ENCODE measurements around the gene RNF208. TPM values are rescaled to one million over a fixed set of nuclear protein-coding genes. Genes with fewer than 3 reads are reported as not detected.

The RNF208 gene
- polyA plus RNA-seq, 5 donors, result 3.2 to 10.8 (median 6.3) TPM

GRCh38 chr9:137228968-137229896 lies 7.2 kb upstream of the RNF208 start:
- DNase-seq, result no peak

DNA sequence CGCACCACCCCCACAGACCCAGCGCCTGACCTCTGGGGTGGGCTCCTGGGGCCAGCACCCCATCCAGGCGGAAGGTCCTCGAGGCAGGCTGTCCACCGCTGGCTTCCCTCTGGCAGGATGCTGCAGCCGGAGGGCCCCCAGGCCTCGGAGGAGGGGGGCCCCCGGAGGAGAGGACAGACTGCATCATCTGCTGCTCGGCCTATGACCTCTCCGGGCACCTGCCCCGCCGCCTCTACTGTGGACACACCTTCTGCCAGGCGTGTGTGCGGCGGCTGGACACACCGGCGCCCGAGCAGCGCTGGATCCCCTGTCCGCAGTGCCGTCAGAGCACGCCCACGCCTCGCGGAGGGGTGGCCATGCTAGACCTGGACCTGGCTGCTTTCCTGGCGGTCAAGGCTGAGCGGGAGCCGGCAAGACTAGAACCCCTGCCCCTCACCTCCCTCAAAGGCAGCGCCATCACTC lies 6.5 kb upstream of the RNF208 start:
- no peak for DNase-seq

DNA sequence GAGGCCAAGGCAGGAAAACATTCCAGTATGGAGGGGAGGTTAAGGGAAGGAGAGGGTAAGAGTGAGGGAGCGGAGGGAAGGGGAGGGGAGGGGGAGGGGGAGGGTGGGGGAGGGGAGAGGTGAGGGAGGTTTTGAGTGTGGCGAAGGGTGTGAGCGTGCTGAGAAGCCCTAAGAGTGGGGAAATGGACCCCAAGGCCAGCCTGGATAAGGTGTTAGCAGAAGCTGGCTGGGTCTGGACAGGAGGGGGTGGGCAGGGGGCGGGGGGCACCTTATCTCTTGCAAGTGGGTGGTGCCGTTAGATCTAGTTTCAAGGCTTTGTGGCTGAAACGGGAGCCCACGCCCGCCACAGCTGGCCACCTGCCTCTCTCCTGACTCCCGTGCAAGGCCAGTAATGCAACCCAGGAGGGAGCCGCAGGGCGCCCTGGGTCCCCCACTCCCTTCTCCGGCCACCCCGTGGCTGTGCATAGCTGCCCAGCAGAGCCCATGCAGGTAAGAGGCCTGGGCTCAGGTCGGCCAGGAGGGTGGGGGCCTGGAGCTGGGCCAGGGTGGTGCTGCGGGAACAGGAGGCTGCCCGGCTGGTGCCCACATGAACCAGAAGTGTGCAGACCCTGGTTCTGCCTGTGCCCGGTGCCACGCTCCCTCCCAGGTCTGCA lies 5.9 kb upstream of the RNF208 start:
- no peak for DNase-seq

DNA sequence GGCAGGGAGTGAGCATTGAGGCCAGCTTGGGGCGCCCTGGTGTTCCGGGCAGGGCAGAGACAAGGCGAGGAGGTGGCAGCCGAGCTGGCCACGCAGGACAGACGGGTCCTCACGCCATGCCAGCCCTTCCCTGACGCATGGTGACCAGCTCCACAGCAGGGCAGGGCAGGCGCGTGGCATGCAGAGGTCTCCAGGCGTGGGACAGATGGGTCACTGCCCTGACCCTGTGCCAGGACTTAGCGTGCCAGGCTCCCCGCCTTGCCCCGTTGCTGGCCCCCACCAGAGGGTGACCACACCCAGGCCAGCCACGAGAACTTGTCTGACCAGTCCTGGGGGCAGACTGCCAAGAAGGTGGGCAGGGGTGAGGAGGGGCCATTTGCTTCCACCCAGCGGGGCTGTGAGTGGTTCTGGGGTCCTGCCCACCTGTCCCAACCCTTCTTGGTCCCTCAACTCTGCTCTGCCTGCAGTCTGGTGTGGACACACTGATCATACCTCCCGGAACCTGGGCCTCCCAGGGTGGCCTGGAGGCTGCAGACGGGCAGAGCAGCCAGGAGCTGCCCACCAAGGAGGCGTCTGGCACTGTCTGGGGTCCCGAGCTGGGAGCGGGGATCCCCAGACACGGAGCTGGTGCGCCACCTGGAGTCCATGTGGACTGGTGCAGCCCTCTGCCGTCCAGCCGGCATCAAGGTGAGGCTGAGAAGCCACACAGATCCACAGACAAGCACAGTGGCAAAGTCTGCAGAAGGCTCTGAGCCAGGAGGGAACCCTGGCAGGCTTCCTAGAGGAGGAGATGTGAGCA lies 5.2 kb upstream of the RNF208 start, which contains the start of gene RNF224:
RNF224 (plus strand) TSS at position 449 of the 799 bp plus-strand sequence. CDS start 834 bp downstream, outside the sequence.
- DNase-seq, result peak; percentile 69 to 71

DNA sequence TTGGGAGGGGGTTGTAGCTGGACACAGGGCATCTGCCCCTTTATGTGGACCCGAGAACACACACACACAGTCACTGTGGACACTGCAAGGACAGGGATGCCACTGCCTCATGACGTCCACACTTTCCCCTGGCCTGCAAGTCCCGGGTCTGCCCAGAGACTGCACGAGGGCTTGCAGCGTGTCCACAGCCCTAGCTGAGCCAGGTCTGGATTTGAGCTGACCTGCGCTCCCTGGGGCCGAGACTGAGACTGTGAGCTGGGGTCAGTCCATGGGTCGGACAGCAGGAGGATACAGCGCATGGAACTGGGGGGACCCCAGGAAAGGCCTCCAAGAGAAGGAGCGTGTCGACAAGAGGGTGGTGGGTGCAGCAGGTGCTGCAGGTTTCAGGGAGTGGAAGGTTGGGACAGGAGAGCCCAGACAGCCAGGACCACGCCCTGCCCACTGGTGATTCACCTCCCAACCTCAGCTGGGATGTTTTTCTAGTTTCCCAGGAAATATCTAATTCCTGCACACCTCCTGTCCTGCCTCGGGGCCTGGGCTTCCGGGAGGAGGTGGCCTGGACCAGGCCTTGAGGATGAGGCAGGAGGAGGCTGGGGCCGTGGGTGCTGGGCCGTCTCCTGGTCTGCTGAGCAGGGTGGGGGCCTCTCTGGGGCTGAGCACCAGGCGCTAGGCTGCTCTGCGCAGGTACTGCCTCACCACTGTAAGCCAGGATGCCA lies 4.5 kb upstream of the RNF208 start:
- no peak for DNase-seq

- no peak for DNase-seq
Measured at GRCh38 chr9:137225699-137226331, 3.8 kb upstream of the RNF208 start.

DNA sequence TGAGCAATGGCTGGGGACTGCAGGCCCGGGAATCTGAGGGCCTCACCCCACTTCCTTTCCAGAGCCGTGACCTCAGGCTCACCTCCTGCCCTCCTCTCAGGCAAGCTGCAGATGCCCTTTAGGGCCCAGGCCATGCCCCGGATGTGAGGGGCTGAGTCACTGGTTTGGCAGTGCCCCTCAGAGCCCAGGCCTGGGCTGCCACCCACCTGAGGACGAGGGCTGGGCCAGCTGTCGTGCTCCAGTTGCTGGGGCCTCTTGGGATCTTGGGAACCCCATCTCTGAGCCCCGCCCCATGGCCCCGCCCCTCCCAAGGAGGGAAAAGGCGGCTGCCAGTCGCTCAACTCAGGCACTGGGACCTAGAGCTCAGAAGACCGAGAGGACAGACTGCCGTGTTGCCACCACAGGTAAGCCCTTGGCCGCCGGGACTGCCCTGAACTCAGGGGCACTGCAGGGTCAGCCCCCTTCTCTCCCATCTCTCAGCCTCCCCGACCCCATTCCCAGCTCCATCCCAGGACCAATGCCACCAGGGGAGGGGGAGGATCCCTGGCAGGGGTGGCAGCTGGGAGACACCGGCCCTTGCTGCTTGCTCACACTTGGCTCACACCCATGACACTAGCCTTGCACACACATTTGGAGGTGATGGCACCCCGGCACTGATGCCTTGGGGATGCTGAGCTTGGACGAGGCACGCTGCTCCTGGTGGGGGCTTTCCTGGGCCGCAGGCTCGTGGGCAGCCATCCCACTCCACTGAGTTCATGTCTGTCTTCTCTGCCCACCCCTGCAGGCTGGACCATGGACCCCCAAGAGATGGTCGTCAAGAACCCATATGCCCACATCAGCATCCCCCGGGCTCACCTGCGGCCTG lies 3.0 kb upstream of the RNF208 start, which contains the start of gene CYSRT1:
CYSRT1 (plus strand) TSS at position 345 of the 865 bp plus-strand sequence; CDS start at position 793, 448 bp downstream.
- no peak for DNase-seq

DNA sequence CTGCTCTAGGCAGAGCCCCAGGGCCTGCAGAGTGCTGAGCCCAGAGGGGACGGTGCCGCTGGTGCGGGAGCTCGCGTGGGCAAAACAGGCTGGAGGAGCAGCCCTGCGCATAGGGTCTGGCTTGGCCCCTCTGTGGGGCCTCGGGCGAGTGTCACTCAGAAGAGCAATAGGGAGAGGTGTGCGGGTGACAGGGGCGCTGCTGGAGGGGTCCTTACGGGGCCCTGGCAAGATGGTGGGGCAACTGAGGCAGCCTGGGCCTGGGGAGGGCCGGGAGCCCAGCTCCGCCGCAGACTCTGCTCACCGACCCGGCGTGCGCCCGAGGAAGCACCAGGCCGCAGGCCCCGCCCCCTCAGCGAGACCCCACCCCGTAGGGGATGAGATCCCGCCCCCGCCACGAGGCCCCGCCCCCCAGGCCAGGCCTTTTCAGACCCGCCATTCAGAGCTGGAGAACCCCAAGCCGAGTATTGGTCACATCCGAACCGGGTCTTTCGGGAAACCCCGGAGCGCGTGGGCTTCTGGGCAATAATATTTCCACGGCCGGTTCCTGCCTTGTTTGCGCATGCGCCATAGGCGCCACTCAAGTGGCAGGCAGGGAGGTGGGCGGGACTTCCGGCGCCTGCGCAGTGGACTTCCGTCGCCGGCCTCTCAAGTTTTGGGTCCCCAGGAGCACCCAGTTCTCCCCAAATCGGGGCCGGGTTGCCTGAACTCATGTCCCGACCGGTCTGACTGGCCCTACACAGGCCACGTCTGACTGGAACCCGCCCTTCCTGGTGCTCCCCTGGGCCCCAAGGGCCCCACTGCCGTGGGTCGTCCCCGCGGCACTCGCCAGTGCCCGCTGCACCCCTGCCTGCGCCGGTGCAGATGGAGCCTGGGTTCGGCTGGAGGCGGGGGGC lies 1.3 kb upstream of the RNF208 start:
- DNase-seq, result peak; percentile 93 to 94

GRCh38 chr9:137221506-137222111 lies 431 bp downstream of the RNF208 start:
- no peak for DNase-seq

DNA sequence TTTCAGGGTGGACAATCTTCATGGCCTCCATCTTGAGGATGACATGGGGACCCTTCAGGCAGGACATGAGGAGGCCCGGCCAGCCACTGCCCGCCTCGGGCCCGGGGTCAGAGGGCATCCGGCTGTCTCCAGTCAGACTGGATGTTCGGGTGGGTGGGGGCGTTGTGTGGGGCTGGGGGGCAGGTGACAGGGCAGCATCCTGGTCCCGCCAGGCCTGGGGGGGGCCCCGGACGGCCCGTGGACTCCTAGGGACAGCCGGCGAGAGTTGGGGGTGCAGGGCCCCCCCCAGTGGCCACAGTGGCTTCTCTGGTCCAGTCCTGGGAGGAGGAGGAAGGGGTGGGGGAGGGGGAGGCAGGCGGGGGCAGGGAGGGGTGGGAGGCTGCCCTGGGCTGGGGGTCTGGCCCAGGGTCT lies 940 bp downstream of the RNF208 start:
- no peak for DNase-seq

- no peak for DNase-seq
Measured at GRCh38 chr9:137220317-137221094, 1.5 kb downstream of the RNF208 start.

GRCh38 chr9:137219757-137220316 lies 2.2 kb downstream of the RNF208 start:
- no peak for DNase-seq

DNA sequence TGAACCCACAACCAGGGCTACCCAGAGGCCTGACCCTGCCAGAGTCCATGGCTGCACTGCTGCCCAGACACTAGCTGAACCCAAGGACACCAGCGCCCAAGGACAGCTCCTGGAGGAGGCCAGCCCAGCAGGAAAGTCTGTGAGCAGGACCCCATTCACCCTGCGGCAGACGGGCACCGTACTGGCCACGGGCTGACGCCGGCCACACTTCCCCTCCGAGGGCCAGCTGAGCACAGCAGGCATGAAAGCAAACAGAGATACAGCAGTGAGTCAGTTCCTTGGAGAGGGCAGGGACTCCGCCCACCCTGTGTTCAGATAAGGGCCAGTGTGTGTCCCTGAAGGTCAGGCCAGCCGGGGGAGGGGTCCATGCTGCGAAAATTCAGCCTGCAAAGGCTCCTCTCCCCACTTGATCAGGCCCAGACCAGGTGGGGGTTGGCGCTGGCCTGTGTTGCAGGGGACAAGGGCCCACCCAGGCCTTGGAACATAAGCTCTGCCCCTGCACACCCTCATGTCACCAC lies 3.2 kb downstream of the RNF208 start:
- DNase-seq, result no peak

DNA sequence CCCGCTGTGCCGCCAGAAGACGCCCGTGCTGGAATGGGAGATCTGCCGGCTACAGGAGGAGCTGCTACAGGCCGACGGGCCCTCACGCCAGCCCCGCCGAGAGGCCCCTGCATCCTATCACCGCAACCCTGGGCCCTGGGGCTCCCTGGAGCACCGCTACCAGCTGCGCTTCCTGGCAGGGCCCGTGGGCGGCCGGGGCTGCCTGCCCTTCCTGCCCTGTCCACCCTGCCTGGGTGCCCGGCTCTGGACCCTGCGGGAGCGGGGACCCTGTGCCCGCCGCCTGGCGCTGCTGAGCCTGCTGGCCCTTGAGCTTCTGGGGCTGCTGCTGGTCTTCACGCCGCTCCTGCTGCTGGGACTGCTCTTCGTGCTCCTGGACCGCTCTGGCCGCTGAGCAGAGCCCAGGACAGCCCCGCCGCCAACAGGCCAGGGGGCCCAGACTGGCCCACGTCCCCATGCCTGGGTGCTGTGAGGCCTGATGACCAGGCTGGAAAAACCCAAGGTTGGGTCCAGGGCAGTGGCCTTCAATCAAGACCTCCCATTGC lies 3.8 kb downstream of the RNF208 start:
- no peak for DNase-seq

DNA sequence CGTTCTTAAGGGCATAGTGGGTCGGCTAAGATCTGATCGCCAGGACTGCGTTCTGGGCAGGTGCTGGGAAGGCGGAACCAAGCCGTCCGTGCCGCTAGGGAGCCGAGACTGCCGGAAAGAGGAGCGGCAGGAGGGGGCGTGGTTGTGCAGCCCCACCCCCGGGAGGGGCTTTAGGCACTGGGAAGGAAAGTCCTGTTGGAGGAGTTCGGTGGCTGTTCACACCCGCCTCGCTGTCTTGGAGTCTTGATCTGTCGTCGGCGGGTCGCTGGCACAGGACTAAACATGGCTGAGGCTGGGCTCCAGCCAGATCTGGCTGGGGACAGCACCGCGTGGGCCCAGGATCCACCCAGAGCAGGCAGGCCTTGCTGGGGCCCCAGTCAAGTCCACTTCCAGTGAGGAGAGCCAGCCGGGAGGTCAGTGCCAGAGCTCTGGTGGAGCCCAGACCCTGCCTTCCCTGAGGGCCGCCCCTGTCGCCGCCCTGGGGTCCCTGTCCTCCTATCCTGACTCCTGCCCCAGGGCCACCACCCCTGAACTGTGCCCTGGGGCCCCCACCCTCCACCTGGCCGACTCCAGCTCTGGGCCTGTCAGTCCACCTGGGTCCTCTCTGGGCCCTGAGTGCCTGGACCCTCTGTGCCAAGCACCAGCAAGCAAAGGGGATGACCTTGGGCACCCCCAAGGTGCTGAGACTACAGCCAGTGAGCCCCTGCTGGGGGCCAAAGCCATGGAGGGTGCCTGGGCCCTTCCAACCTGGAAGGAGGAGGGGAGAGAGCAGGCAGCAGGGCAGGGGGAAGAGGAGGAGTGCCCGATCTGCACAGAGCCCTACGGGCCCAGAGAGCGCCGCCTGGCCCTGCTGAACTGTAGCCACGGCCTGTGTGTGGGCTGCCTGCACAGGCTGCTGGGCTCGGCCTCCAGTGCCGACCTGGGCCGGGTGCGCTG lies 4.5 kb downstream of the RNF208 start:
- DNase-seq, result no peak
